HG02623 (cell line): ENCODE results near the gene DNAH7.
A peak's percentile ranks its signal among the peaks of the same experiment; 100 is the strongest.
"Not testable (repeated sequence)": the region's sequence is repeated elsewhere in the genome, so short reads cannot be mapped to it uniquely, and the experiment has no call there.

ENCODE experiments used
- ATAC-seq: cut with Tn5 transposase; IDR thresholded peaks from one replicate; pipeline ENCODE4 v1.9.1; 2021; ENCODE audit warnings: moderate library complexity; ENCODE audit not compliant: unreplicated experiment

DNAH7 gene

DNA sequence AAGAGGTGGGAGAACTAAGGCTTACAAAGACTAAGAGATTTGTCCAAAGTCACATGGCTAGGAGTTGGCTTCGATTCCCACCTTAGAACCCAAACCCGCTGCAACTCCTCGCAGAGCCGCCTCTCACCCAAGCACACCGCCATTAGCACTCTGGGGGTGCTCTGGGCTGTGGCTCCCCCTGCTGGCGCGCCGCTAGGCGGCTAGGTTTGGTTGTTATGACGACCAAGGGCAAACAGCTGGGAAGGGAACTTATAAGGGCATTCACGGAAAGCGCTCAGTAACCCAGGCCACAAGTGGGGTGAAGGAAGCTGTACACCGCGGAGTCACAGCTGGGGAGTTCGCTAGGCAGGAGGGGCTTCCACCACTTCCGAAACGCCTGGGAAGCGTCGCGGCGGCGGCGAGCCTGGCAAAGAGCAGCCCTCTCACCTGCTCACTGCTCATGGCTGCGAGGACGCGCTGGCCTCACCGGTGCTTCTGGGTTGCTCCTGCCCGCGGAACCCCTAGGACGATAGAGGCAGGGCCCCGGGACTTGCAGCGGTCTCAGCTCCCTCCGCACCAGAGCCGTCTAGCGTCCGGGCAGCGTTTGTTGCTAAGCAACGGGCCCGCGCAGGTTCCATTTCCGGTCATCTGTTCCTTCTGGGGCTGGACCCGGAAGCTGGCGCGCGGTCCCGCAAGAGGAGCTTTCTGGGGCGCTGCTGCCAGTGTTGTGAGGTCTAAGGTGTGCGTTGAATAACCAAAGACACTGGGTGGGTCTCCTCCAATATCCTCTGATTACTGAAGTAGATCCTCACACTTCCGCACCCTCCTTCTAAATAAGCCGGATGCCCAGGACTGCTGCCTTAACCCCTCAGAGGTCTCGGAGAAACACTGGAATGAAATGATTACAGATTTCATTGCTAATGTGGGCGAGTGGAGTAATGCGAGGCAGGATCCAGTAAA is at the start of gene DNAH7:
DNAH7 (minus strand) TSS at position 567 of the 939 bp plus-strand sequence; CDS start at position 441, 126 bp downstream.
- ATAC-seq, result peak; percentile 98

DNA sequence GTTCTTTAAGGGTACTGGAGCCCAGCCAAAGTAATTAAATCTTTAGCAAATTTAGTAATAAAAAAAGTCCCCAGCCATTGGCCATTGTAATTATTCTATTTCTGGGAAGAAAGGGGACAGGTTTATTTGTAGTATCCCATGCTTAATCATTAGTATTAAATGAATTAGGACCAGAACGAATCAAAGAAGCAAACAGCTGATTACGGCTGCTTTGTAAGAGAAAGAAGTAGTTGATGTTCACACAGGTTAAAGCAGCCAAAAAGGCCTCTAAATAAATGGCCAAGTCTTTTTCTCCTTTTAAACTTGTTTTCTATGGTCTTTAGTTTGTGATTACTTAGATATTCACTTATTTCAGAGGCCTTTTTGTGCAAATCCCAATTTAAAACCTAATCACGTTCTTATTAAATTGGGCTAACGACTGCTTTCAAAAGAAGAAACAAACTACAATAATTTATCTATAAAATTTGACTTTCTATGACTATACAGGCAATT is 48.6 kb upstream of the DNAH7 start:
- ATAC-seq, result no peak

DNA sequence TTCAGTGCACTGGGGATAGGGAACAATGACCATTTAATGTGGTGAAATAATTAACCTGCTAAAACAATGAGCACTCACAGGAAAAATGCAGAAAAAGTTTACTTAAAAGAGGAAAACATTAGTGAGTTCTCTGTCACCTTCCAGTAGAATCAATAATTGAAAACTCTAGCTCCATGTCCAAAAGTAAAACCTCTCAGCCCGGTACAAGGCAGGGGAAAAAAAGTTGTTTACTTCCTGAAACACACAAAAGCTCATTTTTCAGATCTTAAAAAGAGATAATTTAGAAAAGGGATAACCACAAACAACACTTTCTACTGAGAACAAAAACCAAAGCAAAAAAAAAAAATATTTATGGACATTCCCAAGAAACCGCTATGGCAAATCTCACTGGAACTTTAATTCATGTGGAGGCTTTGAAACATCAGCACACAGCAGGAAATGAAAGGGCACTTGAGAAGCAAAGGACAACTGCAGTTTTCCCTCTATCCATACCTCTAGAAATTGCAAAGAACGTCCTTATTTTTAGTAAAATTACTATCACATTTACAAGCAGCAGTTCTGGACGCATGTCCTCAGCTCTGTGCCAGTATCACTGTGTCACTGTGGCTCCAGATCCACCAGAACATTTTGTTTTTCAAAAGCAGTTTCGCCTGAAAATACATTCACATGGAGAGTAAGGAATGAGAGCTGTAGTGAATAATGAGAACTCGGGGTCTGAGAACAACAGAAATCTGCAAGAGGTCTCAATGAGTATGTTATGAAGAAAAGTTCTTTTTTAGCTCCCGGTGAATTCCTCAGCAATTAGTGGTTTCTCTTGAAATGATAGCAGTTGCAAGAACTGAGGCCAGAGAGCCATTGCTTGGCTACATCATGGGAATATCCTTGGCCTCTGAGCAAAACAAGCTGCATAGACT is 44.7 kb upstream of the DNAH7 start:
- no peak for ATAC-seq

DNA sequence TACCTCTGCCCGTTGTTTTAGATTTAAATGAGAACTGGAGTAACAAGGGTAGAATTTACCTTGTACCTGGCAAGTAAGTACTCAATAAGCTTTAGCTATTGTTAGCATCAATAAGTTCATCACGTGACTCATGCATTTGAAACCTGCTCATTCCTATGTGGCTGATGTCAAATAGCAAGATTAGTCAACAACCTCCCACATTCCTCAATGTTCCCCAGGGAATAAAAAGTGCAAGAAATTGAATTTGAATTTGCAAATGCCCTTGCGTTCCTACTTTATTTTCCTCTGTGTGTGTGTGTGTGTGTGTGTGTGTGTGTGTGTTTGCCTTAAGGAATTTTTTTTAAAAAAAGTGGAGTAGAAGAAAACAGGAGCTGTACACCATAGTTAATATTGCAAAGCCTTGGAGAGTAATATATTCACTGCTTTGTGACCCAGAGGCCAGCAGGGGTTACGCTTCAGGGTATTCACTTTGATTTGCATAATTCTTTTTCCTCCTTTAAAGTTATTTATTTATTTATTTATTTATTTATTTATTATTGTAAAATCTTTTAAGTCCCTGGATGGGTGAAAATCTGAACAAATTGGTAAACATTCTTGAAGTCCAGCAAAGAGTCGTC is 43.9 kb upstream of the DNAH7 start:
- ATAC-seq, result no peak

DNA sequence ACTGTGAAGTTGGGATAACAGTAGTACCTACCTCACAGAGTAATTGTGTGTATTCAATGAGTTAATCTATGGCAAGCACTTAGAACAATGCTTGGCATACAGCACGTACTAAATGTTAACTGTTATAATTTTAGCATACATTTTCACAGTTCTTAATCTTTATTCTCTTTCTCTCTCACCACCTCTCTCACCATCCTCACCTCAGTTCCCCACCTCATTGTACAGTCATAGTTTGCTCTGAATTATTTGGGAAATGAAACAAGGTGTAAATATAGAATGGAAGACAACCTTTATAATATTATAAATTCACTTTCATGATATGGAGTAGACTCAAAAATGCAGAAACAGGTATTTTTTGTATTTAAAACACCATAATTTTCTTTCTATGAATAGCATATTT is 40.0 kb upstream of the DNAH7 start:
- no peak for ATAC-seq

DNA sequence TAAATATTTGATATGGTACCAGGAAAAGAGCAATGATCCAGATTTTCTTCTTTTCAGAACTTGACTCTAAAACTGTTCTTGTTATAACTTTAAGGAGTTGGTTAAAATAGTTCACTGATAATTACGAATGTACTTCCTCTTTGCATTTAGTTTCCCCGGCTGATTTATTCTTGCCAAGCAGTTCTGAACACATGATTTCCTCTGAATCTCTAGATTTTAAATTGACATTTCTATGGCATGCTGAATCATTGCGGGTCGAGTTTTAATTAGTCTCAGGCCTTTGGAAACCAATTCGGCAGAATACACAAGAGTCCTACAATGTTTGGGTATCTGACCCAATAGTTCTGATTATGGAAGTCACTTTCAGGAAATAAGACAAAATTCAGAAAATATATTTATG is 37.3 kb upstream of the DNAH7 start:
- ATAC-seq, result no peak

DNA sequence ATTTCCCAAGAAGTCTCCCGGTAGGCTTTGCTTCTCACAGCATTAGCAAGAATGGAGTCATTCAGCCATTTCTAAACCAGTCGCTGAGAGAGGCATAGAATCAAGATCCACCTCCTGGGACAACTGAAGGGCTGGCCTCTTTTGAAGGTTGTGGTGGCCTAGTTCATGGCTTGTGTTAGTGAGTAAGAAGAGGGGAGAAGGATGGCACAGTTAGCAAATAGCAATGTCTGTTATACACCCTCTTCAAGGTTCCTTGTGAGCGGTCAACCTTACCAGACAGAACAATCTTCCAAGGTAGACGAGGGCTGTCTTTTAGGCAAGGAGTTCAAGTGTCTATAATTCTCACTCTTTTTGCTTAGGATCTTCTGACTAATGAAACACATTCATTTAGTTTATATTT is 35.4 kb upstream of the DNAH7 start:
- no peak for ATAC-seq

DNA sequence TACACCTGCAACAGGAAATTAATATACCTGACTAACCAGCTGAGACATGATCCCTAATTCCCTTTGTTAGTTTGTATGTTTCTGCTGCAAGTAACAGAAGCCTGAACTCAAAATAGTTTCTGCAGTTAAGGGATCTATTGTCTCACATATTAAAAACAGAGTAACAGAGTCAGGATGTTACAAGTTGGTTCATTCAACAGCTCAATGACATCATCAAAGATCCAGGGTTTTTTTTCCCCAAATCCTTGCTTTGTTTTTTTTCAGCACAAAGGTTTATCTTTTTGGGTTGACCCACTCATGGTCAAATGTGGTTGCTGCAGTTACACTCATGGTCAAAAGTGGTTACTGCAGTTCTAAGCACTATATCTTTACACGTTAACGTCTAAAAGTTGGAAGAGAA is 35.0 kb upstream of the DNAH7 start:
- ATAC-seq, result no peak

DNA sequence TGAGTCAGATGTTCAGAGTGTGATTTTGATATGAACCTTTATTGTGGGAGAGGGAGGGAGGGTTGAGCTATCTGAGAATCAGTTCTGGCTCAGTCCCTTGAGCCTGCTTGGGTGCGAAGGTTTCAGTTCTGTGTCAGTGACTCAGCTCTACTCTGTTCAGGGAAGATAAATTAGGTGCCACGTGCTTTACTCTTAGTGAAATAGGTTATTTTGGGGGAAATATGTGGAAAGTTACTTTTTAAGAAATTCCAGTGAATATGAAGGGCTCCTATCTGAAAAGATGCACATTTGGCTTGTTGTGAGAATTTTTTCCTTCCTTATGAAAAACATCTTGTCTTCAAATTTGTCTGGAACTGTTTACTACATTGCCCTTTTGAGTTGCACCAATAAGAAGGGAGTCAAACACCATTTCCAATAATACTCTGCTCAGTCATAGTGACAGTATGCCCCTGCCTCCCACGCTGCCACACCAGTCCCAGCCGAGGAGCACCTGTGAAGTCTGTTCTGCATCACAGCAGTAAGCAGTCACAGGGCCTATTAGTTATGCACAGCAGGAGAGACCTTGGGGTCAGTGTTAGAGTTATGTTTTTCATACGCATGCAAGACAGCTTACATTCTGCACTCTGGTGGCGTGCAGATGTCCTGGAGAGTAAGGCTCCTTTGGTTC is 32.8 kb upstream of the DNAH7 start:
- ATAC-seq, result peak; percentile 97

DNA sequence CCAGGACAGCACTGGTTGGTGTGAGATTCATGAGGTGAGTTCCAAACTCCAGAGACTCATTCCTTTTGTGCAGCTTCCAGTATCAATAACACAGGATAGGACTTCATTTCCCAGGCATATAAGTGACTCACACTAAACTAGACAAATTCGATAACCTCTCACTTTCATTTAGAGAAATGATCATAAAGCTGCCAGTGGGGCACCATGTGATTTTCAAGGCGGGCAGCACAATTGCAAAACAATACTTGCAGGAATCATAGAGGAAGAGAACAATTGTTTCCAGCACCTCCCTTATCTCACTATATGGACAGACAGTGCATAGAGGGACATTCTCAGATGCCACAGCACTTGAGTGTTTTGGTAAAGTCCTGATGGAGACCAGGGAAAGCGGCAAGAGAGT is 31.3 kb upstream of the DNAH7 start:
- no peak for ATAC-seq

DNA sequence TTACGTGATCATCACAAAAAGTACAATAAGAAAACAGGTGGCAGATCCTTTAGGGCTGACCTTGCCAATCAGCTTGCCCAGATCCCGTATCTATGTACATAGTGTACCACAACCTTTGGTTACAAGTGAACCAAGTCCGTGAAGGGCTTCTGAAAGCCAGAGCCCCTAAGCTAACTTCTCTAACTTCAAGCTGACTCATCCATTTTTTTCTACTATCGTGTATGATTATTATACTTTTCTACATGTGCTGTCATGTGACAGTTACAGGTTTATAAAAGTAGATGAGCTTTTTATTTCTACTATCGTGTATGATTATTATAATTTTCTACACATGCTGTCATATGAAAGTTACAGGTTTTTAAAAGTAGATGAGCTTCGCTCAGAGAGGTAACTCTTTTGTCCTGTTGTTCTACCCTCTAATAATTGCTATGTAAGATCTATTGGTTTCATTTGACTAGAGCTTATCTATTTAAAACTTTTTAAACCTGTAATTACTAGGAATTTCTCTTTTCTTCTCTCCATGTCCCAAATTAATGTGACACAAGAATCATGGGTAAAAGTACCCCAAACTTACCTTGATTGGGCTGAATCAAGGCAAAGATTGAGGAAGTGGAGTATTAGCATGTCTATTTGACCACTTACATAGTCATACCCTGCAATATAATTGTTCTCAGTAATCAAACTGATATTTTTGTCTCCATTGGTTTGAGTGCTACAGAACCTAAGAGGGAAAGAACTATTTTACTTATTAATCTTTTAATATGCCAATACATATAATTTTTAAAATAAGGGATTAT is 29.4 kb upstream of the DNAH7 start:
- no peak for ATAC-seq

DNA sequence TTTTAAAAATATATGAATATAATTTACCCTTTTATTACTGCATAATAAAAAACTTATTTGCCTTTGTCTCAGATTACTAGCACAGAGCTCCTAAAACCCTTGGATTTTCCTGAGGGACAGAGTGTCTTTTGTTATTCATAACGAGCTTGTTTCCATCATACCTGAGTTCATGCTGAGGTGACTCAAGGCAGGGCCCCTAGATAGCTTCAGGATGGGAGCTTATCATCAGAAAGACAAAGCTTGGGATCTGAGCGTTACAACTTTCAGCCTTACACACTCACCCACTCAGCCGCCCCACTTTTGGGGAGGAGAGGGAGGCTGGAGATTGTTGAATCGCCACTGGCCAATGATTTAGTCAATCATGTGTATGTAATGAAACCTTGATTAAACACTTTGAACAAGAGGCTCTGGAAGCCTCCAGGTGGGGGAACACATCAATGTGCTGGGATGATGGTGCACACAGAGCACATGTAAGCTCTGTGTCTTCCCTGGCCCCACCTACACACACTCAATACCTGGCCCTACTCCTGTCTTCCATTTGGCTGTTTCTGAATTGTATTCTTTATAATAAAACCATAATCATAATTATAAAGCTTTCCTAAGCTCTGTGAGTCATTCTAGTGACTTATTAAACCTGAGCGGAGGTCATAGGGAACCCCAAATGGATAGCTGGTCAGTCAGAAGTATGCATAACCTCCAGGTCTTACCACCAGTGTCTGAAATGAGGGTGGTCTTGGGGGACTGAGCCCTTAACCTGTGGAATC is 28.5 kb upstream of the DNAH7 start:
- ATAC-seq, result no peak

DNA sequence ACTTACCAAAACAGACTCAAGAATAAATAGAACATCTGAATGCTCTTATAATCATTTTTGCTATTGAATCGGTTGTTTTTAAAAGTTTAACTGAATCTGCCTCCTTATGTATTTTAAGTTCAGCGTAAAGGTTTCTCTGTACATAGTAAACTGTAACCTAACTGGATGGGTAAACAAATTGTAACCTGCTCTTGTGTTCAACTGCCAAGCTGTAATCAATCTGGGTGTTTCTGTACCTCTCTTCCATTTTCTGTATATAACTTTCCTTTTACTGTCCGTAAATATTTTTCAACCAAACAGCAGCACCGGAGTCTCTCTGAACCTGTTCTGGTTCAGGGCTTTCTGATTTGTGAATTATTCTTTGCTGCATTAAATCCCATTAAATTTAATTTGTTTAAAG is 27.6 kb upstream of the DNAH7 start:
- no peak for ATAC-seq

DNA sequence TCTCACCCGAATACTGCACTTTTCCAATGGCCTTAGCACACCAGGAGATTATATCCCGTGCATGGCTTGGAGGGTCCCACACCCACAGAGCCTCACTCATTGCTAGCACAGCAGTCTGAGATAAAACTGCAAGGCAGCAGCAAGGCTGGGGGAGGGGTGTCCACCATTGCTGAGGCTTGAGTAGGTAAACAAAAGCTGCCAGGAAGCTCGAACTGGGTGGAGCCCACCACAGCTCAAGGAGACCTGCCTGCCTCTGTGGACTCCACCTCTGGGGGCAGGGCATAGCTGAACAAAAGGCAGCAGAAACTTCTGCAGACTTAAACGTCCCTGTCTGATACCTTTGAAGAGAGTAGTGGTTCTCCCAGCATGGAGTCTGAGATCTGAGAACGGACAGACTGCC is 20.8 kb upstream of the DNAH7 start:
- ATAC-seq, result not testable (repeated sequence)

DNA sequence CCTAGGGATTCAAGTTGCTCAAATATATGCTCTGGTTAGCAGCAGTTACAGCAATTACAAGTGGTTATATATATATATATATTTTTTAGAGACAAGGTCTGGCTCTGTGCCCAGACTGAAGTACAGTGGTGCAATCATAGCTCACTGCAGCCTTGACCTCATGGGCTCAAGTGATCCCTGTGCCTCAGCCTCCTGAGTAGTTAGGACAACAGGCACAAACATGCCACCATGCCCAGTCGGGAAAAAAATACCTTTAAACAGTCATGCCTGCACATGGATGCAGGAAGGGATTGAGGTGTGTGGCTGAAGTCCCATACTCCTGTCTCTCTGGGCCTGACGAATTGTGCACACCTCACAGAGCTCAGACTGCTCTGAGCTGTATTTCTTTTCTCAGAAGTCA is 19.6 kb upstream of the DNAH7 start:
- ATAC-seq, result no peak

DNA sequence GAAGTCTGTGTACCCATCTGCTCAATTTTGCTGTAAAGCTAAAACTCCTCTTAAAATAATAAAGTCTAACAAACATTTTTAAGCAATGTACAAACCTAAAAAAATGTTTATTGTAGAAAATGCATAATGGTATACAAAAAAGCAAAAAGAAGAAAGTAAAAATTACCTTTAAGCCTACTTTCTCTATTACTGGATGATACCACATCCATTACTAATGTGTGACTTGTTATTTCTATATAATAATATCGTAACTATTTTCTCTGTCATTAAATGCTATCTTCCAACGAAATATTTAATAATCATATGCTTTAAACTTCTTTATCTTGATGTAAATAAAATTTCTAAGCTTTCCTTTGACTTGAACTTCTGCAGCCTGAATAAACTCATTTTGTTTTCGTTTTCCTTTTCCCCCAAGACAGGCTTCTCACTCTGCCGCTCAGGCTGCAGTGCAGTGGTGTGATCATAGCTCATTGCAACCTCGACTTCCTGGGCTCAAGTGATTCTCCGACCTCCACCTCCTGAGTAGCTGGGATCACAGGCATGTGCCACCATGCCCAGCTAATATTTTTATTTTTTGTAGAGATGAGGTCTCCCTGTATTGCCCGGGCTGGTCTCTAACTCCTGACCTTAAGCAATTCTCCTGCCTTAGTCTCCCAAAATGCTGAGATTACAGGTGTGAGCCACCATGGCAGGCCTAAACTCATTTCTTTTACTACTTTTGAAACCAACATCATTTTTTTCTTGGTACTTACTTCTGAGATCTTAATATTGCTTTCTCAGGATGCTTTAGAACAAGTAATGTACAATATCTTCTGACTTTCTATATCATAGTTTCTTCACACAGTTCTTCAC is 18.1 kb upstream of the DNAH7 start:
- ATAC-seq, result no peak

DNA sequence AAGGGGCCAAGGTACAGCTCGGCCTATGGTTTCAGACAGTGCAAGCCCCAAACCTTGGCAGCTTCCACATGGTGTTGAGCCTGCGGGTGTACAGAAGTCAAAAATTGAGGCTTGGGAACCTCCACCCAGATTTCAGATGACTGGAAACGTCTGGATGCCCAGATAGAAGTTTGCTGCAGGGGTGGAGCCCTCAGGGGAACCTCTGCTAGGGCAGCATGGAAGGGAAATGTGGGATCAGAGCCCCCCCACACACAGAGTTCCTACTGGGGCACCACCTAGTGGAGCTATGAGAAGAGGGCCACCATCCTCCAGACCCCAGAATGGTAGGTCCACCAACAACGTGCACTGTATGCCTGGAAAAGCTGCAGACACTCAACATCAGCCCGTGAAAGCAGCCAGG is 15.0 kb upstream of the DNAH7 start:
- no peak for ATAC-seq

DNA sequence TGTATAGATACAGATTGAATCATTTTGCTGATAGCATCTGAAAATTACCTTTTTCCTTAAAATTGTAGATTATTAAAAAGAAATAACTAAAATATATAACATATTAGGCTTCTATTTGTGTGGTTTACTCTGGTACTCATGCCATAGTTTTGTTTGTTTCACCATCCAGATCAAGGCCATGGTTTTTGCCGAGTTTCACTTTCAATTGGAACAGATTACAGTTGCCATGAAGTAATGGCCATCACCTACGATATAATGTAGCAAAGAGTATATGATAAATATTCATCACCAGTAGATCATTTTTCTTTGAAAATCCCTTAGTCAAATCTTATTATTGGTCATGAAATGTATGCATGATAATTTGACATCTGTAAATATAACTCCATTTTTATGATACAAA is 11.9 kb upstream of the DNAH7 start:
- no peak for ATAC-seq
